ENCODE measurements around the gene KLHL29.

KLHL29 gene

DNA sequence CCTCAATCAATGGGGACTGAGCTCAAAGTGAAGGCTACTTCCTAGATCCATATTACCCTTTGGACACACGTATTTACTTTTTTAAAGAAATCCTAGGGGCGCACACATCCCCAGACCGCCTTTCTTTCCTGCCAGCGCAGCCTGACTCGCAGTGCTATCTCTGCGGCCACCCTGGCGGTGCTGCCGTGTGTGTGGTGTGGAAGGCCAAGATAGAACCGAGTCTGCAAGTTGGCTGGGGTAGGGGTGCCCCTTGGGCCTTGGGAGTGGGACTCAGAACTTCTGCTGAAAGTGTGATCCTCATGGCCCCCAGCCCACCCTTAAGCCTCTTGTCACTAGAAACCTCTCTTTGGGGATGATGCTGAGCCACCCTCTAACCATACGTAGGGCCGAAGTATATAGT lies 143.7 kb downstream of the KLHL29 start:
- in situ Hi-C loops (cut with HindIII; ENCODE audit: low sequenced_read_pairs): no loop called here
- no peak overlapping the region for H3K4me3 ChIP-seq (ENCODE audit: low read depth, low read length)
- DNase-seq (ENCODE audit: low read depth): no peak
- TF ChIP-seq, protein P1, sequence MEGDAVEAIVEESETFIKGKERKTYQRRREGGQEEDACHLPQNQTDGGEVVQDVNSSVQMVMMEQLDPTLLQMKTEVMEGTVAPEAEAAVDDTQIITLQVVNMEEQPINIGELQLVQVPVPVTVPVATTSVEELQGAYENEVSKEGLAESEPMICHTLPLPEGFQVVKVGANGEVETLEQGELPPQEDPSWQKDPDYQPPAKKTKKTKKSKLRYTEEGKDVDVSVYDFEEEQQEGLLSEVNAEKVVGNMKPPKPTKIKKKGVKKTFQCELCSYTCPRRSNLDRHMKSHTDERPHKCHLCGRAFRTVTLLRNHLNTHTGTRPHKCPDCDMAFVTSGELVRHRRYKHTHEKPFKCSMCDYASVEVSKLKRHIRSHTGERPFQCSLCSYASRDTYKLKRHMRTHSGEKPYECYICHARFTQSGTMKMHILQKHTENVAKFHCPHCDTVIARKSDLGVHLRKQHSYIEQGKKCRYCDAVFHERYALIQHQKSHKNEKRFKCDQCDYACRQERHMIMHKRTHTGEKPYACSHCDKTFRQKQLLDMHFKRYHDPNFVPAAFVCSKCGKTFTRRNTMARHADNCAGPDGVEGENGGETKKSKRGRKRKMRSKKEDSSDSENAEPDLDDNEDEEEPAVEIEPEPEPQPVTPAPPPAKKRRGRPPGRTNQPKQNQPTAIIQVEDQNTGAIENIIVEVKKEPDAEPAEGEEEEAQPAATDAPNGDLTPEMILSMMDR (IDR thresholded peaks at IDR 0.05; ENCODE audit: low read depth, low read length, missing control alignments): no peak

DNA sequence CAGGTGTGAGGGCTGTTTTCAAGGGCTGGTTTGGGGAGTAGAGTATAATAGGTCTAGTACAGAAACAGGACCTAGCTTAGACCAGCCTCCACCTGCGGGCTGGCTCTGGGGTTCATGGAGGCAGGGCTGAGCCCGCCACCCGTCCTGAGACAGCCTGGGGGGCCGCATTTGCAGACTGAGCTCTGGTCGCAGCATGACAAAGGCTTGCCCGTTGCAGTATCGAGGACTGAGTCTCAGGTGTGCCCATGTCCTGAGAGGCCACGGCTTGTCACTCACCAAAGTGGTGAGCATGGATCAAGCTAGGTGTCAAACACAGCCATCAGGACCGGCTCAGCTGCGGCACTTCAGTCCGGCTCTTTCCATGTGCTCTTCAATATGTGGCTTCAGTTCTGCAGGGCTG lies 144.7 kb downstream of the KLHL29 start:
- TF ChIP-seq, protein P1 (IDR thresholded peaks at IDR 0.05; ENCODE audit: low read depth, low read length, missing control alignments): no peak
- no peak overlapping the region for H3K4me3 ChIP-seq (ENCODE audit: low read depth, low read length)
- in situ Hi-C loops (cut with HindIII; ENCODE audit: low sequenced_read_pairs): no loop called here
- no peak for DNase-seq (ENCODE audit: low read depth)

DNA sequence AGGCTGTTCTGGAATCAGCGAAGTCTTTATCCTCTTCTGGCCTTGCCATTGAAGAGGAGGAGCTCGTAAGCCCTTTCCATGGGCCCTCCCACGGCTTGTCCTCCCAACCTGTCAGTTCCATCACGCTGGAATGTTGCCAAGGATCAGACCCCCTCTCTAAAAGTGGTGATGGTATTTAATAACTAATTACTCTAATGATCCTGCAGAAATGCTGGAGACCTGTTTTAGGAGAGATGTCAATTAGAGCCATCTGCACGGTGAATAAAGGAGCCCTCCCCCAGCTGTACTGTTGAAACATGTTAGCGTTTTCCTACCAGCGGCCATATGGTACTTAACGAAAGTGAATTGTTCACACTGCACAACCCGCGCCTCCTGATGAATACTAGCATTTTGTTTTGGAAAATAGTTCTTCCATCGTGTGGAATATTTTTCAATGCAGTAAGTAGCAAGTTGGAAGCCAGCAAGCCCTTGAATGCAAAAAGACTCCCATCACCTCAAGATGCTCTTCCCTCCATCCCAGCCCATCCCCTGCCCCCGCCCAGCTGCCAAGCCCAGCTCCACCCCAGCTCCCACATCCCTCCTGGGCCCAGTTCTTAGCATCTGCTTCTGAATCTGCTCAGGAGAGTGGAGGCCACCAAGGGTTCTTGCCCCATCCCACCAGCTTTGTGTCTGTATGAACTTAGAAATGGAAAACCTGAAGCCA lies 145.4 kb downstream of the KLHL29 start:
- in situ Hi-C loops (cut with HindIII; ENCODE audit: low sequenced_read_pairs): no loop called here
- H3K4me3 ChIP-seq (ENCODE audit: low read depth, low read length): no peak overlapping the region
- TF ChIP-seq, protein P1 (IDR thresholded peaks at IDR 0.05; ENCODE audit: low read depth, low read length, missing control alignments): no peak
- no peak for DNase-seq (ENCODE audit: low read depth)

DNA sequence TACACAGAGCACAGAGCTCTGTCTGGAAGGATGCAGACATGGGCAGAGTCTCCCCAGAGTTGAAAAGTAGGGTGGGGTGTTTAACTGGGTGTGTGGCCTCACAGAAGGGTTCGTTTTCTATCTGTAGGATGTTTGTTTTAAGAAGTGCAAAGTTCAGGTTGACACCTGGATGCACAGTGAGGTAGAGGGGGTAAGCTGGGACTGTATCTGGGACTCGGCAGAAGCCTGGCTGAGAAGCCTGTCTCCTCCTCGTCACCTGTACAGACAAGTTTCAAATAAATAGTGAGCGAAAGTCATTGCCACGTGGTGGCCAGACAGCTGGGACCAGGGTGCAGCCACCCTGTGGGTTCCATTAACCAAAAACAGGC lies 145.9 kb downstream of the KLHL29 start:
- in situ Hi-C loops (cut with HindIII; ENCODE audit: low sequenced_read_pairs): no loop called here
- no peak for DNase-seq (ENCODE audit: low read depth)
- TF ChIP-seq, protein P1 (IDR thresholded peaks at IDR 0.05; ENCODE audit: low read depth, low read length, missing control alignments): no peak
- no peak overlapping the region for H3K4me3 ChIP-seq (ENCODE audit: low read depth, low read length)

DNA sequence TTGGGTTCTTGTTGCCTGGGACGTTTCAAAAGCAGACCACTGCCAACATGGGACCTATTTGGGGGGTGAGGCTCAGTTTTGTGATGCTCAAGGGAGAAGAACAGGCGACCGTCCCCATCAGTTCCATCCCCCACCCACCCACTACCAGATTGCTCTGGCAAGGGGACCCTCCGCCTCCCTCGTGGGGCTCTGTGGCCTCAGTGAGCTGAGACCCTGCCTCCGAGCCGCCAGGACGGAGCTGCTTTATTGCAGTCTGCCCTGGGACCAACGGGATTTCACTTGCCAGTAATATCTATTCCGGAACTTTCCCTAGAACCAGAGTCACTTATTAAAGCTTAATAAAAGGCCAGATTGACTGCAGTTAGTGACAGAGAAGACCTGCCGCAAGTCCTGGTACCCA lies 146.3 kb downstream of the KLHL29 start:
- in situ Hi-C loops (cut with HindIII; ENCODE audit: low sequenced_read_pairs): no loop called here
- no peak overlapping the region for H3K4me3 ChIP-seq (ENCODE audit: low read depth, low read length)
- TF ChIP-seq, protein P1 (IDR thresholded peaks at IDR 0.05; ENCODE audit: low read depth, low read length, missing control alignments): no peak
- no peak for DNase-seq (ENCODE audit: low read depth)

DNA sequence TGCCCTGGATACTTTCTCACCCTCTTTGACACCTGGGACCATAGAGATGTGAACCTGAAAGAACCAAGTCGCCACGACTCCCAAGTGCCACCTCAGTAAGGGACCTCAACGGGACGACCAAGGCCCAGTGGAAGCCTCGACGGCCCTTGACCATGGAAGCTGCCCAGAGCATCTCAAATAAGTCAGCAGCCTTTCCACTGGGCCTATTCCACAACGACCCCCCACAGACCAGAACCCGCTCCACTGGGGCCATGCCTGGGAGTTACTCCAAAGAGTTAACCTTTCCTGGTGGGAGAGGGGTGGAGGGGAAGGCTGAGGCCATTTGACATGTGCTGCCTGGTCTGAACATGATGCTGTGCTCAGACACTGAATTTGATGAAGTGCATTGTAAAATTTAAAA lies 146.9 kb downstream of the KLHL29 start:
- no peak overlapping the region for H3K4me3 ChIP-seq (ENCODE audit: low read depth, low read length)
- DNase-seq (ENCODE audit: low read depth): no peak
- in situ Hi-C loops (cut with HindIII; ENCODE audit: low sequenced_read_pairs): no loop called here
- TF ChIP-seq, protein P1 (IDR thresholded peaks at IDR 0.05; ENCODE audit: low read depth, low read length, missing control alignments): no peak
